Uterus (tissue), 2 donors: ENCODE measurements around the gene MPC1.

ENCODE experiments used
- POLR2A ChIP-seq, 2 donors: fragments of 450-650 bp; IDR thresholded peaks; one replicate each; pipeline ENCODE4 v1.6.1; 2016; ENCODE audit warnings: antibody characterized with exemption in 2 of 2, mild to moderate bottlenecking in 1 of 2, moderate library complexity in 1 of 2
- TF ChIP-seq, protein P1 (sequence below), 4 experiments: fragments of 200-600 bp in 2 of 4; fragments of 450-650 bp in 2 of 4; sonication (generic) in 2 of 4; IDR thresholded peaks; one replicate each; pipeline ENCODE4 v1.5.1; 2016 to 2019; ENCODE audit warnings: antibody characterized with exemption in 4 of 4, mild to moderate bottlenecking in 2 of 4, moderate library complexity in 1 of 4

DNA sequence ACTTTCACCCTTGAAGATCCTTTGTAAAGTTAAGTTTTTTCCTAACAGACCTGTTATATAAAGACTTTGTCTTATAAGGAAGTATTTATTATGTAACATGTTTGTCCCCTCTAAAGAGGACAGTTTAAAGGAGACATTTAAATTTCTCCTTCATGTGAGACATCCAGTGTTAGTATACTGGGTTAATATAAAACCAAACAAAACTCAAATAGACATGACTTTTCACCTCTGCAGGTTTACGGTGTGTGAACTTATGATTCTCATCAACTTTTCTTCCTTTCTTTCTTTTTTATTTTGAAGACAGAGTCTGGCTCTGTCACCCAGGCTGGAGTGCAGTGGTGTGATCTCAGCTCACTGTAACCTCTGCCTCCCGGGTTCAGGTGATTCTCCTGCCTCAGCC is 17.4 kb upstream of the MPC1 start:
- no peak for TF ChIP-seq POLR2A (IDR thresholded peaks at IDR 0.05)
- TF ChIP-seq, protein P1, sequence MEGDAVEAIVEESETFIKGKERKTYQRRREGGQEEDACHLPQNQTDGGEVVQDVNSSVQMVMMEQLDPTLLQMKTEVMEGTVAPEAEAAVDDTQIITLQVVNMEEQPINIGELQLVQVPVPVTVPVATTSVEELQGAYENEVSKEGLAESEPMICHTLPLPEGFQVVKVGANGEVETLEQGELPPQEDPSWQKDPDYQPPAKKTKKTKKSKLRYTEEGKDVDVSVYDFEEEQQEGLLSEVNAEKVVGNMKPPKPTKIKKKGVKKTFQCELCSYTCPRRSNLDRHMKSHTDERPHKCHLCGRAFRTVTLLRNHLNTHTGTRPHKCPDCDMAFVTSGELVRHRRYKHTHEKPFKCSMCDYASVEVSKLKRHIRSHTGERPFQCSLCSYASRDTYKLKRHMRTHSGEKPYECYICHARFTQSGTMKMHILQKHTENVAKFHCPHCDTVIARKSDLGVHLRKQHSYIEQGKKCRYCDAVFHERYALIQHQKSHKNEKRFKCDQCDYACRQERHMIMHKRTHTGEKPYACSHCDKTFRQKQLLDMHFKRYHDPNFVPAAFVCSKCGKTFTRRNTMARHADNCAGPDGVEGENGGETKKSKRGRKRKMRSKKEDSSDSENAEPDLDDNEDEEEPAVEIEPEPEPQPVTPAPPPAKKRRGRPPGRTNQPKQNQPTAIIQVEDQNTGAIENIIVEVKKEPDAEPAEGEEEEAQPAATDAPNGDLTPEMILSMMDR (IDR thresholded peaks at IDR 0.05) = no peak
